B cell (primary cell): ENCODE data around the gene APOBEC3H. TPM values are rescaled to one million over a fixed set of nuclear protein-coding genes. Genes with fewer than 3 reads are reported as not detected.

ENCODE experiments used
- ATAC-seq: fragments of 200-7000 bp; cut with Tn5 transposase; one replicate; pipeline ENCODE4 v1.10.0; 2021; ENCODE audit warnings: low read depth, mild to moderate bottlenecking, moderate number of reproducible peaks, moderate library complexity
- CTCF ChIA-PET: fragments of 350-600 bp; sonication (Branson Sonifier 250); formaldehyde crosslinking; loops from one replicate; lab custom pipeline; 2021; ENCODE audit warnings: antibody characterized with exemption, inconsistent platforms; lab: Charles Lee
- POLR2A ChIA-PET: fragments of 350-600 bp; sonication (Branson Sonifier 250); formaldehyde crosslinking; loops from one replicate; lab custom pipeline; 2021; ENCODE audit warnings: antibody characterized with exemption; lab: Charles Lee
- DNase-seq: peaks from one replicate; pipeline ENCODE4 v3.0.0; 2013
- H2AFZ ChIP-seq: 2 replicates; pipeline ENCODE4 v1.6.1; 2012; ENCODE audit warnings: mild to moderate bottlenecking, low read depth, low read length; ENCODE audit not compliant: insufficient read depth, poor library complexity, severe bottlenecking
- H3K27ac ChIP-seq, 2 donors: 1 replicate in 1 of 2; 2 replicates in 1 of 2; pipeline ENCODE4 v1.5.1; 2012 to 2013; ENCODE audit warnings: low read length in 2 of 2, mild to moderate bottlenecking in 2 of 2, moderate library complexity in 1 of 2
- H3K27me3 ChIP-seq, 4 experiments: fragments of 200-600 bp in 1 of 4; sonication (generic) in 1 of 4; replicated peaks in 1 of 4; 1 replicate in 2 of 4; 2 replicates in 2 of 4; pipeline versions ENCODE4 v1.6.1 to v1.7.0; 2013 to 2016; ENCODE audit warnings: low read length in 3 of 4, mild to moderate bottlenecking in 2 of 4, mixed read lengths in 1 of 4, moderate library complexity in 1 of 4; ENCODE audit not compliant: insufficient read depth in 4 of 4, control insufficient read depth in 3 of 4; ENCODE audit errors: control extremely low read depth in 1 of 4
- H3K36me3 ChIP-seq, 2 experiments: replicated peaks in 1 of 2; 1 replicate in 1 of 2; 2 replicates in 1 of 2; pipeline versions ENCODE4 v1.6.1 to v1.7.1; 2013; ENCODE audit warnings: low read length in 1 of 2; ENCODE audit not compliant: insufficient read depth in 2 of 2, control insufficient read depth in 1 of 2; ENCODE audit errors: control extremely low read depth in 1 of 2, extremely low read depth in 1 of 2
- H3K4me1 ChIP-seq, 2 donors: fragments of 200-600 bp in 1 of 2; sonication (generic) in 1 of 2; 1 replicate in 1 of 2; 2 replicates in 1 of 2; pipeline versions ENCODE4 v1.5.1 to v1.6.1; 2013 to 2017; ENCODE audit warnings: low read length in 2 of 2; ENCODE audit not compliant: control insufficient read depth in 2 of 2, insufficient read depth in 2 of 2
- H3K4me2 ChIP-seq: replicated peaks from 2 replicates; pipeline ENCODE3; 2012; ENCODE audit warnings: mild to moderate bottlenecking, low read depth, low read length; ENCODE audit not compliant: poor library complexity, severe bottlenecking
- H3K4me3 ChIP-seq, 5 experiments: fragments of 200-600 bp in 1 of 5; sonication (generic) in 1 of 5; 1 replicate in 3 of 5; 2 replicates in 2 of 5; pipeline versions ENCODE4 v1.5.1 to v1.7.0; 2011 to 2016; ENCODE audit warnings: low read length in 4 of 5, mild to moderate bottlenecking in 4 of 5, low read depth in 2 of 5, control low read depth in 1 of 5, moderate library complexity in 1 of 5; ENCODE audit not compliant: insufficient read depth in 1 of 5; ENCODE audit errors: control extremely low read depth in 1 of 5, extremely low read depth in 1 of 5
- H3K79me2 ChIP-seq: fragments of 200-600 bp; sonication (generic); one replicate; pipeline ENCODE4 v1.6.0; 2016; ENCODE audit warnings: low read length; ENCODE audit not compliant: control insufficient read depth, insufficient read depth
- H3K9ac ChIP-seq: fragments of 200-600 bp; sonication (generic); 2 replicates; pipeline ENCODE4 v1.6.1; 2017; ENCODE audit warnings: mild to moderate bottlenecking, low read length, moderate library complexity
- H3K9me3 ChIP-seq, 3 donors: one replicate each; pipeline versions ENCODE4 v1.6.1 to v1.7.1; 2013; ENCODE audit warnings: low read length in 2 of 3; ENCODE audit not compliant: control insufficient read depth in 2 of 3, insufficient read depth in 1 of 3; ENCODE audit errors: control extremely low read depth in 1 of 3
- H4K20me1 ChIP-seq: 2 replicates; pipeline ENCODE4 v1.6.0; 2012; ENCODE audit warnings: mild to moderate bottlenecking, low read length; ENCODE audit not compliant: insufficient read depth, control insufficient read depth, poor library complexity, severe bottlenecking
- H3K27ac Mint-ChIP-seq: one replicate; pipeline ENCODE4 v1.8.0; 2021; ENCODE audit warnings: mixed read lengths
- H3K27me3 Mint-ChIP-seq: one replicate; pipeline ENCODE4 v1.8.0; 2021; ENCODE audit warnings: mixed read lengths
- H3K4me1 Mint-ChIP-seq: one replicate; pipeline ENCODE4 v1.8.0; 2021; ENCODE audit warnings: mixed read lengths
- H3K4me3 Mint-ChIP-seq: one replicate; pipeline ENCODE4 v1.8.0; 2021; ENCODE audit warnings: mixed read lengths
- H3K9me3 Mint-ChIP-seq: one replicate; pipeline ENCODE4 v1.8.0; 2022; ENCODE audit warnings: mixed read lengths; ENCODE audit not compliant: insufficient read depth
- CTCF ChIP-seq: fragments of 200-600 bp; IDR thresholded peaks from one replicate; pipeline ENCODE4 v1.8.0; 2022; ENCODE audit warnings: antibody characterized with exemption, mild to moderate bottlenecking
- EZH2 ChIP-seq: IDR thresholded peaks from 2 replicates; pipeline ENCODE4 v1.6.1; 2012; ENCODE audit warnings: borderline replicate concordance, low read depth, mild to moderate bottlenecking, moderate library complexity, low read length; ENCODE audit not compliant: insufficient read depth, poor library complexity, severe bottlenecking
- WGBS: methylation state at CpG from one replicate; pipeline ENCODE4 v1.1.5; 2013; ENCODE audit warnings: missing lambda C conversion rate; ENCODE audit not compliant: insufficient coverage; 5-methylcytosine and 5-hydroxymethylcytosine counted together
- intact Hi-C: fragments of 100-400 bp; cut with micrococcal nuclease; formaldehyde crosslinking; loops from one replicate; pipeline ENCODE4 v1.10.0; 2022
- polyA plus RNA-seq: library from polyadenylated mRNA; depleted of rRNA; stranded (reverse); fragments of >200 nt; gene quantifications from 2 replicates; pipeline ENCODE4 v1.2.3, GENCODE V29; 2012
- total RNA-seq, 2 donors: library from RNA; stranded (reverse); fragments of 120-200 nt in 1 of 2; gene quantifications; 1 replicate in 1 of 2; 2 replicates in 1 of 2; pipeline versions ENCODE4 v1.2.3 to v1.2.4, GENCODE V29; 2013 to 2022

APOBEC3H gene
- total and polyA plus RNA-seq, 2 donors (not counting 1 experiment from before 2014, with no cell fraction given), result 0.59 to 1.4 TPM

GRCh38 chr22:39080052-39080762, 16.8 kb upstream of the APOBEC3H start:
- intact Hi-C loops, result no loop called here
- peak overlapping the region; percentile 68 for H3K4me3 Mint-ChIP-seq

More at GRCh38 chr22:39080052-39080762, 16.8 kb upstream of the APOBEC3H start:
- peak; percentile 72 for DNase-seq
- CTCF ChIA-PET, result interaction anchor here (1.4 to 2.4 kb wide), 4 partner anchors 9 to 74 kb away, joined by 4 to 7 read pairs (median 6); no protein-coding TSS in a partner anchor
- peaks cover 48% of the 10 kb centered on the region for H3K4me1 Mint-ChIP-seq
- WGBS, result 35% methylated on average over 8 of the region's 9 CpGs
- TF ChIP-seq CTCF (no peak), EZH2 (no peak)
- Histone ChIP-seq H3K79me2 (peaks cover 65% of the 10 kb centered on the region), H2AFZ (no peak overlapping the region), H3K27ac (peak overlapping the region; percentile 63 to 72), H4K20me1 (peaks cover 11% of the 10 kb centered on the region), H3K9ac (no peak overlapping the region), H3K27me3 (no peaks in the 10 kb centered on the region), H3K4me1 (peaks cover 31 to 52% of the 10 kb centered on the region in 2 donors), H3K36me3 (peaks cover 1 to 46% of the 10 kb centered on the region in 2 experiments), H3K4me3 (no peak overlapping the region), H3K9me3 (no peaks in the 10 kb centered on the region), H3K4me2 (peak overlapping the region; percentile 47)
- POLR2A ChIA-PET, result interaction anchor here (0.6 to 1.3 kb wide), 5 partner anchors 16 to 1335 kb away, joined by 3 to 5 read pairs (median 4); no protein-coding TSS in a partner anchor
- H3K27ac Mint-ChIP-seq, result peak overlapping the region; percentile 88
- peak; percentile 14 for ATAC-seq
- no peaks in the 10 kb centered on the region for H3K27me3 Mint-ChIP-seq
- H3K9me3 Mint-ChIP-seq, result no peaks in the 10 kb centered on the region
